Eye (tissue), 1 donor: ENCODE measurements around the gene RNF220.
A peak's percentile ranks its signal among the peaks of the same experiment; 100 is the strongest.

Experiments used
- DNase-seq: peaks from one replicate; pipeline ENCODE4 v3.0.0-alpha.2; 2015

The RNF220 gene

DNA sequence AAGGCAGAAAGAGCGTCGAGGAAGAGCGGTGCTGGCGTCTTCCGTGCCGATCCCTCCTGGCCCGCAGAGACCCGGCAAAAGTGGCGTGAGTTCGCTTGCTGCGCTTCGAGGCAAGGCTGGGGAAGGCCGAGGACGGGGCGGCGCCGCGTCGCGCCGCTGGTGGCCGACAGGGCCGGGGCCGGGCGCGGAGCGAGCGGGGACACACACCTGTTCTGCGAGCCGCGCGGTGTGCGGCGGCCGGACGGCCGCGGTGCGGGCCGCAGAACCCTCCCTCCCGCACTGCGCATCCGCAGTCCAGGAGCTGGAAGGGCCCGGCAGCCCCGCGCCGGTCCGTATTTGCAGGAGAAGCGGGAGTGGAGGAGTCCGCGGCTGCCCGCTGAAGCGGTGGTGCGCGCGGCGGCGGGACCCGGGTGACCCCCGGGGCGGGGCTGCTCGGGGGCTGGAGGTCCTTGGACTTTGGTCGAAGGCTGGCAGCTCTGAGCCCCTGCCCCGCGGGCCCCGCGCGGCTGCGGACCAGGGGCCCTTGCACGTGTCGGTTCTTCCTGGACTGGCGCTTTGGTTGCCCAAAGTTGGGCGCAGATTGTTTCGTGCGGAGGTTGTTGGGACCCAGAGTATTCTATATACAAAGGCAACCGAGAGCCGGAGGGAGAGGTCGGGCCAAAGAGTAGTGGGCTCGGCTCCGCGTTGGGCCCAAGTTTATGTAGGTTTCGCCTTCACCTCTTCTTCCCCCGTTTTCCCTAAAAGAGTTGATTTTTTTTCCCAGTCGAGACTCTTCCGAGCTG is 2.6 kb downstream of the RNF220 start:
- peak; percentile 65 for DNase-seq

DNA sequence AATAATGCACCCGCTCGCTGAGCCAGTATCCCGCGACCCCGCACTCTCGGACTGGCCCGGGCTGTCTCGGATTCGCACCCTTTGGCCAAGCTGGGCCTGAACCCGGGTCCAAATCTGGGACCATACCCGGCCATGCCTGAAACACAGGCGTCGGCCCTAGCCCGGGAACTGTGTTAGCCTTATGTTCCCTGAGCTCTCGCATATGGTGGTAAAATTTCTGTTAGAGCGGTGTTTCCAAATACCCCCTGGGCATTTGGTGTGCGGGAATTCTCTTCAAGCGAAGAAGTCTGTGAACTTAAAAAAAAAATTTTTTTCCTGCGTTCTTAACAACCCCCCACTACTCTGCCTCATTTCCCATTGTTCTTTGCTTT is 3.1 kb downstream of the RNF220 start:
- DNase-seq = peak; percentile 79

DNA sequence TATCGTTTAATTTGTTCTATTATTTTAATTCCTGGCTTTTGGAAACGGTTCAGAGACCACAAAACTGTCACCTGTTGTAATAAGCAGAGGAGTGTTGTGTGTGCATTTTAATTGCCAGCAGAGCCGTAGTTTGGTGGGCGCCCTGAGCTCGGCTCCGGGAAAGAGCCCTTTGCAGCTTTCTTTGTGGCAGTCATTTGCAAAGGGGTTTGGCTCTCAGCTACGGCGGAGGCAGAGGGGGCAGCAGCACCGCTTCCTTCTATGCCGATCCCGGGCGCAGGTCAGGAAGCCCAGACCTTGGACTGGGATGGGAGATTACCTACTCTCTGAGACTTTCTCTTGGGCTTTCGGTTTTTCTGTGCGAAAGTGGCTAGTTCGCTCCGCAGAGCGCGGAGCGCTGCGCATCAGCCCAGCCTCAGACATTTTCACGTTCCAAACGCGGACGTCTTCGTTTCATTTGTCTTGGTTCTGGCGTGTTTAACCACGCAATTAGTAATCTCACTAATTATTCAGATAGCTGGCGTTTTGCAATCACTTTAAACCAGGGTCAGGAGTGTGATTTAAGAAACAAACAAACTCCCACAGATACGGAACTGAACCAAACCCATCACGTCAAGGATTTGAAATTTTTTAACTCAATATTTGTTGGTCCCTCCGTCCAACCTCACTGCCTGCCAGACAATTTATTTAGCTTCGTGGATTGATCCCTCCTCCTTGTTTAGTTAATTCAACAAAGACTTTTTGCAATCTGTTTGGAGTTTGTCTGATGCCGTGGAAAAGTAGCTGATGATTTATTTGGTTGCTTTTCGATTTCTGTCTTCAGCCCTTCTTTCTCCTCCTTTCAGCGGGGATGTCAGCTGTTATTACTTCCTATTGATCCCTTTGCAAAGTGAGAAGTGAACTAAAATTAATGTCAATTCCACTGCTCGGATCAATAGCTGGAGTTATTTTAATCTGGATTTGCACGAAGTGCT is 3.9 kb downstream of the RNF220 start:
- peak; percentile 84 for DNase-seq

DNA sequence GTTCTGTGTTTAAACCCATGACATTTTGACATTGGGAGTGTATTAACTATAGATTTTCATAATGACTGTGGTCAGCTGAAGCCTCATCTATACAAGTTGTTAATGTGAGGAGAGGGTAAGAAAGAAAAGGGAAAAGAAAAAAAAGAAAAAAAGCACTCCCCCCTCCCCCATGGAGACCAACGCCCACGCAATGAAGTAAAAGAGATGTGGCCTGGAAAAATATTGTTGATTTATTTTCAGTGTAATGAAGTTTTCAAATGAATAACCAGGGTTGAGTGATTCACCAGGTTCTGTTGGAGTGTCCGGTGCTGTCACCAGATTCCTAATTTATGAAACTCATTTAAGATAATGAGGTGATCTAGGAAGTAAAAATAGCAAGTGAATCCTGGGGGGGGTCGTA is 4.7 kb downstream of the RNF220 start:
- DNase-seq = no peak

DNA sequence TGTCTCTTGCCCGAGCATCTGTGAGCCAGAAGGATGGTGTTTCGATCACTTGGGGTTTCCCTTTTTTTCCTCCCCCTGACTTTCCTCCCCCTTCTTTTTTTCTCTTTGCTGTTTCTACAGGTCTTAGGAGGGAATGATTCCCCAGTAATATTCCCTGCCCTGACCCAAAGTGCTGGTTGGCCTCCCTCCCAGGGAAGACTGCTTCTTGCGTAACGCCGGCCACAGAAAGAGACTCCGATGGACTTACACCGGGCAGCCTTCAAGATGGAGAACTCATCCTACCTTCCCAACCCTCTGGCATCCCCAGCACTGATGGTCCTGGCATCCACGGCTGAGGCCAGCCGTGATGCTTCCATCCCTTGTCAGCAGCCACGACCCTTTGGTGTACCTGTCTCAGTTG is 6.8 kb downstream of the RNF220 start:
- no peak for DNase-seq

DNA sequence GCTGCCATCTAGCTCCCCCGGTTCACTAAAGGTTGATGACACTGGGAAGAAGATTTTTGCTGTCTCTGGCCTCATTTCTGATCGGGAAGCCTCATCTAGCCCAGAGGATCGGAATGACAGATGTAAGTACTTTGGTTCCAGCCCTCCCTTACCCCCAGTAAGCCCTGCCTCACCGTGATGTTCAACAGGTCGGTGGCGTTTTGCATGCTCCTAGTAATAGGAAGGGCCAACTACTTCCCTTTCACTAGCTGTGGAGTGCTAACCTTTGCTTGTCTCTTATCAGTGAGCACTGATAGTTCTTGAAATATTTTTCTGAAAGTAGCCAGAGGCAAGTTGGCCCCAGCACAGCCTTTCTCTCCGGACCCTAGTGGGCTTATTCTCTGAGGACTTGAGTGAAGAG is 7.5 kb downstream of the RNF220 start:
- DNase-seq = no peak

DNA sequence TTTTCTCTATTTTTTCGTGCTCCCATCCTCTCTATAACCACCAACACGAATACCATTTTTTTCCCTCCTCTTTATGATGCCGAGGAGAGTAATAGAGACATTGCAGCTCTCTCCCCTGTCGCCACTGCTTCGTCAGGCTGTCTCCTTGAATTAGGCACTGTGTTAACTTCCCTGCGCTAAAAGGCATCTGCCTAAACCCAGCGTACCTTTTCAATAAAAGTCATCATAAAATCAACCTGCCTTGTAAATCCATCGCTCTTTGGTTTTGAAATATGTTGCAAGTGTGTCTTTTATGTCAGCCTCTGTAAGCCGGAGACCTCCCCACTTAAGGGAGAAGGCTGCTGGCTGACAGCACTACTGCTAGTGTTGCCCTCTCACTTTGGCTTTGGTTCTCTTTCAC is 8.7 kb downstream of the RNF220 start:
- peak; percentile 72 for DNase-seq

DNA sequence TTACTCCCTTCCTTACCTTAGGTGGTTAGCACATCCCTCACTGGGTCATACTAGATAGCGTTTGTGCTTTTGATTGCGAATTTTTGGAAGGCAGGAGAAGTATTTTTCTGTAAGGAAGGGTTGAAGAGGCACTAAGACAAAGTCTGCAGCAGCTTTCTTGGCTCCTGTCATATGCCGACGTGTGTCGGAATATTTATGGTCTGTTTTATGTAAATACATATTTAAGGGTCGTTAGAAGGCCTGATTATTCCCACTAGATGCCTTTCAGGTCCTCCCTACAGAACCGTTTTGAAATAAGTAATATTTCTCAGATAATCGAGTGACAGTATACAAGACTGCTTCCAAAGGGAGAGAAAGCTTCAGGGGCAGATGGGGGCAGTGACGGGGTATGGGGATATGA is 10.0 kb downstream of the RNF220 start:
- no peak for DNase-seq

DNA sequence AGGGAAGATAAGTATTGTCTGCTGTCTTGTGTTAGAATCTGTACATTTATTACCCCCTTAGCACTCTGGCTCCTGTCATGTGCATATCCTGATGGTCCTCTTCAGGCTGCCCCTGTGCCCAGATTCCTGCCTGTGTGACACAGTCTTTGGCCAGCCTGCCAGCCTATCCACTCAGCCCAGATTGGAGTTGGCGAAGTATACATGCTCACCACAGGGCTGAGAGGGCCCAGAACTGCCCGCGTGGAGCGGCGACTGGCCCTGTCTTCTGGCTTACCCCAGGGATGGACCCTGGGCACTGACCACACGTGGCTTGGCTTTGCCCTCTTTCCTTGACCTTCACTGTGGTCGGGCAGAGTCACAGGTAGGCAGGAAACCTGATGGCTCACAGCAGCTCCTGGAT is 11.4 kb downstream of the RNF220 start:
- no peak for DNase-seq

DNA sequence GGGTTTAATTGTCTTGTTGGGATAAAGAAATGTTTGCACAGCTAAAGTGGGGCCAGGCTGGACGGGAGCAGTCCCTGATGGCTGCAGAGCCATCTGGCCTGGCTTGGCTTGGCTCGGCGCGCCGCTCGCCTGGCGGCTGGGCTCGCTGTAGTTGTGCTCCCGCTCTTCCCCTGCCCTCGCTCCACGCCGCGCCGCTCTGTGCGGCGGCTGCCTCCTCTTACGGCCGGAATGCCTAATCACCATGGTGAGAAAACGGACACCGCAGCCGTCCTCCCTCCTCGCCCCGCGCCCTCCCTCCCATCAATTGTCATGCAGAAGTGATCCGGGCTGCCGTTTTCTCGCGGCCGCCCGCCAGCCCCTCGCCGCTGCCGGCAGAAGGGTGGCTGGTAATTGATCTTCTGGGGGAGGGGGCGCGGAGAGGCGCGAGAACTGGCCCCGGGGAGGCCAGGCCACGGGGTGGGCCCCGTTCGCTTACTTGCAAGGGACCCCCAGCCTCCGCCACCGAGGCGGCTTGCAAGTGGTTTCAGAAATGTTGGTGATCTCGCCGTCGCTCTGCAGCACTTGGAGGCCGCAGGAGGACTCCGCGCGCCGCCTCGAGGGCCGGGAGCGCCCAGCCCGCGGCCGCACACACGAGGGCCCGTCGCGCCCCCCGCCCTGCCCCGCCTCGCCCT is 12.4 kb downstream of the RNF220 start:
- peak; percentile 91 for DNase-seq

DNA sequence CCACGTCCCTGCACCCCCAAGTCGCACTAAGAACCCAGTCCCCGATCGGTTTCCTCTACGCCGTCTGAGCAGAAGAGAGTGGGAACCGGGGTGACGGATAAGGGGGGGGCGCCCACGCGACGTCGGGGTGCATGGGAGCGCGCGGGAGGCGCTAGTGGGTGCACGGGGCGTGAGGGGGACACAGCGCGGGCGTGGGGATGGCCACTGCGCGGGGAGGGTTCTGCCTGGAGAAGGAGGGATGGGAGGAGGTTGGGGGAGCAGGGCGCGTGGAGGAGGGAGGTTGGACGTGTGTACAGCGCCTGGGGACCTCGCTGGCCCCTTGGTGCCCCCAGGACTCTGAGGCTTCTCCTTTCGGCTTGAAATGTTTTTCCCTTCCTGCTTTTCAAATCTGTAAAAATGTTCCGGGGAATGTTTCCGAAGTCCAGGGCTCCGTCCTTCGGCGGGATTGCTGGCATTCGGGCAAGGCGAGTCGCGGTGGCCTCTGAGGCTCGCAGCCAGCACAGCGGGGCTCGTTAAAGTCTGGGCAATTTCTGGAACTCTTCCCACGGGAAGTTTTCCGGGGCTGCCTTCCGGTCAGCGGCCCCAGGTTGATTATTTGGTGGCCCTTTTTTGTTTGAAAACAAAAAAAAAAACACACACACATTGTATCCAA is 13.1 kb downstream of the RNF220 start:
- peak; percentile 79 for DNase-seq

DNA sequence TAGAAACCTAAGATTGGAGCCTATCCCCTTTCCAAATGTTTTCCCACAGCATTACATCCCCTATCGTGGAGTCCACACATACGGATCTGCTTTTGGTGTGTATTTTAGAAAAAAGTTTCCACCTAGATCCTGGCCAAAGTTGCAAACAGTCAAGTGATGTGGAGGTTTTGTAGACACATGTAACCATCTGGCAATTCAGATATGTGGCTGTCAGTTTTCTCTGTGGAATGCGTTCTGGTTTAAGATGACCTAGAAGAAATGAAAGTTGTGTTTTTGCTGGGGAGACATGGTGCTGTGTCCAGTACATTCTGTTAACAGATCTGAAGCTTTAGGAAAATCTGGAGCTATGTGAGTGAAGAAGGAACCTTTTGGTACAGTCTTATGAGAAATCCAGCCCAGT is 14.8 kb downstream of the RNF220 start:
- DNase-seq = no peak

DNA sequence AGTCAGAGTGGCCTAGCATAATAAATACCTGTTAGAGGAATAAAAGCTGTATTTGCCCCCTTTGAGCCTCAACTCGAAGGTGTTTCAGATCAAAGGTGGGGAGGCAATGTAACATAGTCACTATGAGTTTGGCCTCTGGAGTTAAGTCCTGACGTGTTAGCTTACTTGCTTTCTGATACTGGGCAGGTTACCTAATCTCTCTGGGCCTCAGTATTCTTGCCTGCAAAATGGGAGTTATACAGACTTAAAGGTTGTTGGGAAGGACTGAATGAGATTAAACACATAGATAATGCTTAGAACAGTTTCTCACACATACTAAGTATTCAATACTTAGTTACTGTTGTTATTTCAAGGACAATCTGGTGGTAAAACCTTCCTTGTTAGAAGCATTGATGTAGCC is 15.5 kb downstream of the RNF220 start:
- no peak for DNase-seq

DNA sequence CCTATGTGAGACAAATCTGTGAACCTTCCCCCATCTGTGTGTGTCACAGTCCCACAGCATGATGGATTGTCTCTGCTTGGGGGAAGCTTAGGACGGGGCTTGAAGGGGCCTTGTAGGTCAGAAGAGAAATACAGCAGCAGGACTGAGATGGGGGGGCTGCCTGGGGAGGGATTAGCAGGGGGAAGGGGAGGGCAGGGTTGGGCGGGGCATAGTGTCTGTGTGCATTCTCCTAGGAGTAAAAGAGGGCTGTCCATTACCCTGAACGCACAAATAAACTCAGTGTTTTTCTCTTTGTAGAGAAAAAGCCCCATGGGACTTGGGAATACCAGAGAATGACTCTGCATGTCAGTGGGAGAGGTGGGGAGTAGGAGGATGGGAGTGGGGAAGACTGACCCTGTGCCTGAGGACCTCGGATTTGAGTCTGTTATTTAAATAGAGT is 16.4 kb downstream of the RNF220 start:
- peak; percentile 49 for DNase-seq

DNA sequence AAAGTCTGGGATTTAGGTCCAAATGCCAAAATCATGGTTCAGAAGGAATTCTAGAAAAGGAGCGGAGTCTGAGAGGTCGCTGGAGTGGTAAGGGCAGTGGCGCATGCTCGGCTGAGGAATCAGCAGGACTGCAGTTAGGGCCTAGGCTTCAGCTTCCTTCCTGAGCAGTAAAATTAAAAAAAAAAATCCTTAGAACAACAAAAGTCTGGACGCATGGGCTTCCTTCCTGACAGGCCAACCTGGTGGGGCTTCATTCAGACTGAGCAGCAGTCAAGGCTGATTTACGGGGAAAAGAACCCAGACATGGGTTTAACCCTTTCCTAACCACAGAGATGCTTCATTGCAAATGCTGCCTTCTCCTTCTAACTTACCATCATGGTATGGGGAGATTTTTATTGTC is 17.1 kb downstream of the RNF220 start:
- no peak for DNase-seq

DNA sequence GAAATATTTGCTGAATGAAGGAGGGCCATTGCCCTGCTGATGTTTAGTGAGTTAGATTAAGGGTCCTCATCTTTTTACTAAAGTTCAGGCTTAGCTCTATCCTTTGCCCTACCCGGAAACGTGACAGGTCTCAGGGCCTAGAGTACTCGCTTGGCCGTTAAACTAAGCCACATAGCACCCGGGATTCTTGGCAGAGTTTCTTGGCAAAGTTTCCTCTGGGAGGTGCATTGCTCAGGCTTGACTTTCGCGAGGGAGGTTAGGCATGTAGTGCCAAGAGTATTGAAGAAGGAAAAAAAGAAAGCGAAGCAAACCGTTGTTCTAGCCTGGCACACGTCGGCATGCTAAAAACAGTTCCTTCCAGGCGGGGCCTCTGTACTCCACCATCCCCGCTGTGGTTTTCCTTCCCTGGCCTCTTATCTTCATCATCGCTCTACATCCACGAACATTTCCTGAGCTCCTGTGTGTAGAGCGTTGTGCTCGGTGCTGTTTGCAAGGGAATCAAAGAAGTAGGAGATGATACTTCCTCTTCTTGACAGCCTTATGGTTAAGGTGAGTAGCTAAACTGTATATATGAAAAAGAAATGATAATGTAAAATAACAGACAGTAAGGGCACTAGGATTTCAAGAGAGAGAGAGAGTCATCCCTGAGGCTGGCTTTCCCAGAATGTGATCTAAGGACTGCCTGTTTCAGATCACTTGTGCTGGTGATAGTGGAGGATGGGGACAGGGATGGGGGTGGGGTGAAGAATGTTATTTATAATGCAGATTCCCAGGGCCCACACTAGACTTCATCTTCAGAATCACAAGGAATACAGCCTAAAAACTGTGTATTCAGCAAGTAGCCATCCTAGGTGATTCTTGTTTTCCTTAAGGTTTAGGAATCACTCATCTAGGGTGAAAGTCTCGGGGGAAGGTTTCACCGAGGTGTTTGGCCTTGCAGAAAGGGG is 18.8 kb downstream of the RNF220 start:
- DNase-seq = no peak

DNA sequence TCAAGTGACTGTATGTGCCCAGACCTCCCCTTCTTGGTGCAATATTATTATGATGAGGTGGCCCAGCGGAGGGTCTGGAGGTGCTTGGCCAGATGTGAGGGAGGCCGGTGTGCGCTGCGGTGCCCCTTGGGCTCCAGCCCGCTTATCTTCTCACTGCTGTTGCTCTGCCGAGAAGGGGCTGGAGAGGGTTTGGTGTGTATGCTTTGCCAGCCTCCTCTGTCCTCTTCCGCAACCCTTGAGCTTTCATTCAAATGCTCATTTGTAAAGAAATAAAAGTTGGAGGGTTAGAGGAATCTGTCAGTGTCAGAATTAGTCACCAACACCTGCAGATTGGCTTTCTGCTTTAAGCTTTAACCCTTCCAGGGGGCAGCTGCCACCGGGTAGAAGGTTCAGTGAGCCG is 19.7 kb downstream of the RNF220 start:
- DNase-seq = no peak

DNA sequence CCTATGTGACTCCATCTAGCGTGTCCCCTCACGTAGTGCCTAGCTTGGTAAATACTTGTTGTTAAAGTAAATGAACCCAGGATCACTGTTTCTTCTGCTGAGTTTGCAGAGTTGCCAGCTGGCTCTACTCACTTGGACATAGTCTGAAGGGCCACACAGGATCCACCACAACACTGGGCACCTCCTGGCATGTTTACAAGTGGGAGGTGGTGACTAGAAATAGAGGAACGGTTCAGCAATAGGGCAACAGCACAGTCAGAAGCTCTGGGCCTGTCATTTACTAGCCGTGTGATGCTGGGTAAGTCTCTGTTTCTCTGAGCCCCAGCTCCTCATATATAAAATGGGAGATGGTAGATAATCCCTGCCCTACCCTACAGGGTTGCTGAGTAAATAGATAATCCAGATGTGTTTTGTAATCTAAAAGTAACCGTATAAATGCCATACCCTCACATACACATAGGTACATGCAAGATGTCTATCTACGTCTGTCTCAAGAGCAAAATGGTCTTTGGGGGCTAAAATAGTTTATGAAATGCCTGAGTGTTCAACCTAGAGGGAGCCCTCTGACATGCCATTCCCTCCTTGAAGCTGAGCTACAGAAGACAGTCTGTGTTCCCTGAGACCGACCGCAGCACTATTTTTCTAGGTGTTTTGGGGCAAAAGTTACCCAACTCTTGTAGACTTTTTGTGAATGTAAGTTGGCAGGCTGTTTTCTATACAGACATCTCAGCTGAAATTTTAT is 20.5 kb downstream of the RNF220 start:
- no peak for DNase-seq

DNA sequence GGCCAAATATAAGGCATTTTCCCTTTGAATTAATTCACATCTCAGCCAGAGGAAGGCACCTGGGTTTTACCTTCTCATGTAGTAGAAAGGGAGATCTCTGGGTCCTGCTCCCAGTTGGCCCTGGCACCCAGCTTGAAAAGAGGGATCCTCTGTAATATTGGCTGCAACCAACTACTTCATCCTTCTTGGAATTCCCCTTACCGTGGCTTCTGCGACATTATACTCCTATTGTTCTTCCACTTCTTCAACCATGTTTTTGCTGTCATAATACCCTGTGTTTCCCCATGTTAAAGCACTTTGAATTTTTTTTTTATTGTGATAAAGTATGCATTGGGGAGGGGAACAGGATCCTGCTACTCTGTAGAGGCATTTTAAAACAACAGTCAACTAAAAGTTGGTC is 26.8 kb downstream of the RNF220 start:
- no peak for DNase-seq

DNA sequence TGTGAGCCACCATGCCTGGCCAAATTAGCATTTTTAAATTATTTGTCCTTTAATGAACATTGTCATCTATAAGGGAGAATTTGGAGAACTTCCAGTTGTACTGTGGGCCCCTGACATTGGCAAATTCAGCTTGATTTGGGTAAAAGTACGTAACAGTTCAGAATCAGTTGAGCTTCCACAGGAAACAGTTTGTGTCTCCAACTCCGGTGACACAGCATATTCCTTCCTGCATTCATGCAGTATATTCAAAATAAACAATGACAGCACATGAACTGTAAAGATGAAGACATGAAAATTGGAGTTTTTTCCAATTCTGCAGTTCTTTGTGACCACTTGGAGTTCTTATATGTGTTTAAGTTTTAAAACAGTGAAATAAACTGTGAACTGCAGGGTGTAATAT is 28.2 kb downstream of the RNF220 start:
- no peak for DNase-seq
